A549 (cell line): ENCODE results near the gene TUT1. TPM values are rescaled to one million over a fixed set of nuclear protein-coding genes. Genes with fewer than 3 reads are reported as not detected.

ENCODE experiments used
- ATAC-seq, 2 experiments: fragments of 200-7000 bp in 1 of 2; fragments of >200 bp in 1 of 2; cut with Nextera tagmentation in 1 of 2; cut with Tn5 transposase in 1 of 2; 3 replicates each; pipeline versions ENCODE4 v1.8.0 to v1.9.1; 2018 to 2020; ENCODE audit warnings: mild to moderate bottlenecking in 1 of 2, moderate library complexity in 1 of 2
- CTCF ChIA-PET: fragments of 300-600 bp; sonication (Branson Sonifier 250); formaldehyde crosslinking; extraction: SDS; loops from one replicate; lab custom pipeline; 2021; ENCODE audit warnings: antibody characterized with exemption, inconsistent platforms; lab: Yijun Ruan, JAX
- POLR2A ChIA-PET: fragments of 350-600 bp; formaldehyde crosslinking; extraction: SDS; loops from one replicate; lab custom pipeline; 2021; ENCODE audit warnings: antibody characterized with exemption, inconsistent platforms; lab: Yijun Ruan, JAX
- DNase-seq, 2 experiments: peaks; one replicate each; pipeline versions ENCODE4 v3.0.0 to v3.0.0-alpha.2; 2011 to 2016; ENCODE audit warnings: low read depth in 1 of 2, low spot score in 1 of 2
- FAIRE-seq: peaks from 2 replicates; lab custom pipeline; 2011; peaks lifted over from hg19 to GRCh38; lab: Jason Lieb, UNC
- H3K27ac ChIP-seq, 2 experiments: fragments of >200 bp; sonication (Bioruptor Twin); formaldehyde crosslinking; 3 replicates each; pipeline ENCODE4 v1.5.1; 2016 to 2017
- H3K4me1 ChIP-seq: fragments of >200 bp; sonication (Bioruptor Twin); formaldehyde crosslinking; 3 replicates; pipeline ENCODE4 v1.6.1; 2016
- H3K4me2 ChIP-seq: fragments of >200 bp; sonication (Bioruptor Twin); formaldehyde crosslinking; 3 replicates; pipeline ENCODE4 v1.6.1; 2016
- H3K4me3 ChIP-seq: fragments of >200 bp; sonication (Bioruptor Twin); formaldehyde crosslinking; 3 replicates; pipeline ENCODE4 v1.5.1; 2016
- H3K9me3 ChIP-seq: fragments of >200 bp; sonication (Bioruptor Twin); formaldehyde crosslinking; 3 replicates; pipeline ENCODE4 v1.6.1; 2016
- CBX2 ChIP-seq: fragments of 200-600 bp; sonication (generic); IDR thresholded peaks from 2 replicates; pipeline ENCODE4 v1.6.1; 2016; ENCODE audit warnings: low read depth, mild to moderate bottlenecking, borderline replicate concordance
- CEBPB ChIP-seq, 2 experiments: fragments of >200 bp in 1 of 2; sonication (Bioruptor Twin) in 1 of 2; formaldehyde crosslinking in 1 of 2; IDR thresholded peaks; 2 replicates each; pipeline ENCODE4 v1.6.1; 2012 to 2016
- CHD4 ChIP-seq: fragments of 200-600 bp; sonication (generic); IDR thresholded peaks from 2 replicates; pipeline ENCODE4 v1.6.1; 2016; ENCODE audit warnings: antibody characterized with exemption, mild to moderate bottlenecking, borderline replicate concordance
- FOXS1 ChIP-seq: fragments of 250-450 bp; sonication (Bioruptor Pico); IDR thresholded peaks from 2 replicates; pipeline ENCODE4 v1.5.0; 2020; ENCODE audit warnings: mild to moderate bottlenecking, moderate library complexity
- HEYL ChIP-seq: fragments of 250-450 bp; sonication (Bioruptor Pico); IDR thresholded peaks from 2 replicates; pipeline ENCODE4 v1.8.0; 2021; ENCODE audit warnings: mild to moderate bottlenecking, moderate library complexity
- HOXB13 ChIP-seq: fragments of 250-450 bp; sonication (Bioruptor Pico); IDR thresholded peaks from 2 replicates; pipeline ENCODE4 v1.5.0; 2020; ENCODE audit warnings: low read depth, mild to moderate bottlenecking, moderate library complexity
- HOXB5 ChIP-seq: fragments of 250-450 bp; sonication (Bioruptor Pico); IDR thresholded peaks from 2 replicates; pipeline ENCODE4 v1.5.0; 2020; ENCODE audit warnings: mild to moderate bottlenecking, moderate library complexity
- JUNB ChIP-seq: fragments of >200 bp; sonication (Bioruptor Twin); formaldehyde crosslinking; IDR thresholded peaks from 2 replicates; pipeline ENCODE4 v1.6.1; 2016
- KDM1A ChIP-seq: fragments of 200-600 bp; sonication (generic); IDR thresholded peaks from 2 replicates; pipeline ENCODE4 v1.6.1; 2016; ENCODE audit warnings: low read depth, mild to moderate bottlenecking
- RFX5 ChIP-seq: fragments of 450-650 bp; IDR thresholded peaks from 2 replicates; pipeline ENCODE4 v1.7.1; 2014; ENCODE audit warnings: antibody characterized with exemption, mild to moderate bottlenecking, moderate library complexity
- SMC3 ChIP-seq: fragments of >200 bp; sonication (Bioruptor Twin); formaldehyde crosslinking; IDR thresholded peaks from 3 replicates; pipeline ENCODE4 v1.6.1; 2018; ENCODE audit warnings: inconsistent platforms
- SREBF2 ChIP-seq: fragments of 450-650 bp; IDR thresholded peaks from 2 replicates; pipeline ENCODE4 v1.6.1; 2014; ENCODE audit warnings: mild to moderate bottlenecking, moderate library complexity
- USF2 ChIP-seq: fragments of 450-650 bp; IDR thresholded peaks from 2 replicates; pipeline ENCODE4 v1.6.1; 2014; ENCODE audit warnings: antibody characterized with exemption
- ZC3H11A ChIP-seq: fragments of 450-650 bp; IDR thresholded peaks from 2 replicates; pipeline ENCODE4 v1.6.1; 2014; ENCODE audit warnings: antibody characterized with exemption, mild to moderate bottlenecking
- ZSCAN20 ChIP-seq: fragments of 250-450 bp; sonication (Bioruptor Pico); IDR thresholded peaks from 2 replicates; pipeline ENCODE4 v1.8.0; 2022; ENCODE audit warnings: mild to moderate bottlenecking, moderate library complexity
- WGBS: methylation state at CpG from one replicate; pipeline ENCODE4 v1.1.6; 2017; ENCODE audit errors: missing lambda C conversion rate; 5-methylcytosine and 5-hydroxymethylcytosine counted together
- polyA plus RNA-seq, 4 experiments: library from polyadenylated mRNA; depleted of rRNA in 3 of 4; stranded (reverse); fragments of >200 nt; fragmentation: RNase III in 1 of 4; extraction: RNeasy Plus Mini Kit Qiagen cat#74134 plus additional on column Dnase treatment in 1 of 4; gene quantifications; 2 replicates in 3 of 4; 3 replicates in 1 of 4; pipeline ENCODE4 v1.2.3, GENCODE V29; 2011 to 2017
- TF ChIP-seq, protein P1 (sequence below): fragments of >200 bp; sonication (Bioruptor Twin); formaldehyde crosslinking; IDR thresholded peaks from 3 replicates; pipeline ENCODE4 v1.5.1; 2016
- TF ChIP-seq, protein P2 (sequence below): fragments of 250-450 bp; sonication (Bioruptor Pico); IDR thresholded peaks from 2 replicates; pipeline ENCODE4 v1.5.0; 2020; ENCODE audit warnings: low read depth, mild to moderate bottlenecking, moderate library complexity
- TF ChIP-seq, protein P3 (sequence below): IDR thresholded peaks from 2 replicates; pipeline ENCODE4 v1.6.1; 2012; ENCODE audit warnings: low read depth, borderline replicate concordance
- TF ChIP-seq, protein P4 (sequence below): fragments of 200-600 bp; sonication (generic); IDR thresholded peaks from 2 replicates; pipeline ENCODE4 v1.6.1; 2016; ENCODE audit warnings: antibody characterized with exemption, mild to moderate bottlenecking, moderate library complexity

TUT1 gene
- polyA plus RNA-seq, 2 of the 4 experiments (the other 2 are of a cell fraction) = 11.1 to 15.5 TPM

GRCh38 chr11:62547691-62548281, 43.5 kb downstream of the TUT1 start:
- TF ChIP-seq SMC3 (no peak), USF2 (no peak), JUNB (no peak), CEBPB (IDR thresholded peaks at IDR 0.05) (no peak), KDM1A (no peak), CBX2 (no peak), CHD4 (no peak), ZC3H11A (no peak), ZSCAN20 (no peak), HEYL (CRISPR knock-in tag) (no peak), FOXS1 (CRISPR knock-in tag) (no peak), SREBF2 (no peak), HOXB5 (CRISPR knock-in tag) (no peak)
- TF ChIP-seq, protein P1, sequence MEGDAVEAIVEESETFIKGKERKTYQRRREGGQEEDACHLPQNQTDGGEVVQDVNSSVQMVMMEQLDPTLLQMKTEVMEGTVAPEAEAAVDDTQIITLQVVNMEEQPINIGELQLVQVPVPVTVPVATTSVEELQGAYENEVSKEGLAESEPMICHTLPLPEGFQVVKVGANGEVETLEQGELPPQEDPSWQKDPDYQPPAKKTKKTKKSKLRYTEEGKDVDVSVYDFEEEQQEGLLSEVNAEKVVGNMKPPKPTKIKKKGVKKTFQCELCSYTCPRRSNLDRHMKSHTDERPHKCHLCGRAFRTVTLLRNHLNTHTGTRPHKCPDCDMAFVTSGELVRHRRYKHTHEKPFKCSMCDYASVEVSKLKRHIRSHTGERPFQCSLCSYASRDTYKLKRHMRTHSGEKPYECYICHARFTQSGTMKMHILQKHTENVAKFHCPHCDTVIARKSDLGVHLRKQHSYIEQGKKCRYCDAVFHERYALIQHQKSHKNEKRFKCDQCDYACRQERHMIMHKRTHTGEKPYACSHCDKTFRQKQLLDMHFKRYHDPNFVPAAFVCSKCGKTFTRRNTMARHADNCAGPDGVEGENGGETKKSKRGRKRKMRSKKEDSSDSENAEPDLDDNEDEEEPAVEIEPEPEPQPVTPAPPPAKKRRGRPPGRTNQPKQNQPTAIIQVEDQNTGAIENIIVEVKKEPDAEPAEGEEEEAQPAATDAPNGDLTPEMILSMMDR = no peak
- TF ChIP-seq, protein P2, sequence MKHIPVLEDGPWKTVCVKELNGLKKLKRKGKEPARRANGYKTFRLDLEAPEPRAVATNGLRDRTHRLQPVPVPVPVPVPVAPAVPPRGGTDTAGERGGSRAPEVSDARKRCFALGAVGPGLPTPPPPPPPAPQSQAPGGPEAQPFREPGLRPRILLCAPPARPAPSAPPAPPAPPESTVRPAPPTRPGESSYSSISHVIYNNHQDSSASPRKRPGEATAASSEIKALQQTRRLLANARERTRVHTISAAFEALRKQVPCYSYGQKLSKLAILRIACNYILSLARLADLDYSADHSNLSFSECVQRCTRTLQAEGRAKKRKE (CRISPR knock-in tag) = no peak
- TF ChIP-seq, protein P3, sequence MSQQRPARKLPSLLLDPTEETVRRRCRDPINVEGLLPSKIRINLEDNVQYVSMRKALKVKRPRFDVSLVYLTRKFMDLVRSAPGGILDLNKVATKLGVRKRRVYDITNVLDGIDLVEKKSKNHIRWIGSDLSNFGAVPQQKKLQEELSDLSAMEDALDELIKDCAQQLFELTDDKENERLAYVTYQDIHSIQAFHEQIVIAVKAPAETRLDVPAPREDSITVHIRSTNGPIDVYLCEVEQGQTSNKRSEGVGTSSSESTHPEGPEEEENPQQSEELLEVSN = no peak
- H3K4me2 ChIP-seq = peak overlapping the region; percentile 96
- WGBS = 8% methylated on average over 8 of the region's 8 CpGs
- peak overlapping the region; percentile 96 for H3K4me3 ChIP-seq
- peak overlapping the region; percentile 97 to 98 for H3K27ac ChIP-seq
- CTCF ChIA-PET = interaction anchor here (0.6 to 13.4 kb wide), 11 partner anchors 8 to 154 kb away, joined by 3 to 296 read pairs (median 6); no protein-coding TSS in a partner anchor
- DNase-seq (peak; percentile 48 to 65), FAIRE-seq (no peak), ATAC-seq (peak; percentile 1 to 4; a peak in 3 of 6 replicates)
- POLR2A ChIA-PET = interaction anchor here (1.1 kb wide), 1 partner anchor 13 kb away, joined by 6 read pairs; no protein-coding TSS in a partner anchor
- peaks cover 61% of the 10 kb centered on the region for H3K4me1 ChIP-seq
- H3K9me3 ChIP-seq = no peaks in the 10 kb centered on the region

- ChIA-PET CTCF (interaction anchor here (1.2 to 13.4 kb wide), 7 partner anchors 9 to 154 kb away, joined by 3 to 296 read pairs (median 10); no protein-coding TSS in a partner anchor), POLR2A (interaction anchor here (0.6 to 1.8 kb wide), 7 partner anchors 9 to 152 kb away, joined by 3 to 9 read pairs (median 4); partner anchors contain the start of genes EEF1G and TUT1)
- Histone ChIP-seq H3K4me2 (peak overlapping the region; percentile 96), H3K9me3 (no peaks in the 10 kb centered on the region), H3K27ac (peak overlapping the region; percentile 97 to 98), H3K4me3 (peak overlapping the region; percentile 96), H3K4me1 (peaks cover 61% of the 10 kb centered on the region)
- DNase-seq (peak; percentile 66 to 75), FAIRE-seq (no peak), ATAC-seq (peak; percentile 14 to 20)
- TF ChIP-seq SREBF2 (no peak), HOXB13 (CRISPR knock-in tag) (no peak), RFX5 (no peak)
- TF ChIP-seq, protein P4, sequence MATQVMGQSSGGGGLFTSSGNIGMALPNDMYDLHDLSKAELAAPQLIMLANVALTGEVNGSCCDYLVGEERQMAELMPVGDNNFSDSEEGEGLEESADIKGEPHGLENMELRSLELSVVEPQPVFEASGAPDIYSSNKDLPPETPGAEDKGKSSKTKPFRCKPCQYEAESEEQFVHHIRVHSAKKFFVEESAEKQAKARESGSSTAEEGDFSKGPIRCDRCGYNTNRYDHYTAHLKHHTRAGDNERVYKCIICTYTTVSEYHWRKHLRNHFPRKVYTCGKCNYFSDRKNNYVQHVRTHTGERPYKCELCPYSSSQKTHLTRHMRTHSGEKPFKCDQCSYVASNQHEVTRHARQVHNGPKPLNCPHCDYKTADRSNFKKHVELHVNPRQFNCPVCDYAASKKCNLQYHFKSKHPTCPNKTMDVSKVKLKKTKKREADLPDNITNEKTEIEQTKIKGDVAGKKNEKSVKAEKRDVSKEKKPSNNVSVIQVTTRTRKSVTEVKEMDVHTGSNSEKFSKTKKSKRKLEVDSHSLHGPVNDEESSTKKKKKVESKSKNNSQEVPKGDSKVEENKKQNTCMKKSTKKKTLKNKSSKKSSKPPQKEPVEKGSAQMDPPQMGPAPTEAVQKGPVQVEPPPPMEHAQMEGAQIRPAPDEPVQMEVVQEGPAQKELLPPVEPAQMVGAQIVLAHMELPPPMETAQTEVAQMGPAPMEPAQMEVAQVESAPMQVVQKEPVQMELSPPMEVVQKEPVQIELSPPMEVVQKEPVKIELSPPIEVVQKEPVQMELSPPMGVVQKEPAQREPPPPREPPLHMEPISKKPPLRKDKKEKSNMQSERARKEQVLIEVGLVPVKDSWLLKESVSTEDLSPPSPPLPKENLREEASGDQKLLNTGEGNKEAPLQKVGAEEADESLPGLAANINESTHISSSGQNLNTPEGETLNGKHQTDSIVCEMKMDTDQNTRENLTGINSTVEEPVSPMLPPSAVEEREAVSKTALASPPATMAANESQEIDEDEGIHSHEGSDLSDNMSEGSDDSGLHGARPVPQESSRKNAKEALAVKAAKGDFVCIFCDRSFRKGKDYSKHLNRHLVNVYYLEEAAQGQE = peak; percentile 33; the same call in 1 of the 2 replicates
- TF ChIP-seq, protein P1 = no peak
- 2% methylated on average over 34 of the region's 40 CpGs for WGBS
These were observed 44.2 kb downstream of the TUT1 start for GRCh38 chr11:62546929-62547625.
